GM18511 (cell line): ENCODE results near the gene RAX.
"Not testable (repeated sequence)": the region's sequence is repeated elsewhere in the genome, so short reads cannot be mapped to it uniquely, and the experiment has no call there.

Source experiments
- ATAC-seq: cut with Tn5 transposase; IDR thresholded peaks from one replicate; pipeline ENCODE4 v1.9.1; 2021; ENCODE audit warnings: mild to moderate bottlenecking, moderate library complexity; ENCODE audit not compliant: unreplicated experiment

The RAX gene

GRCh38 chr18:59273759-59274532, 692 bp upstream of the RAX start:
- no peak for ATAC-seq

GRCh38 chr18:59272221-59272888, 899 bp downstream of the RAX start:
- ATAC-seq = peak; percentile 48

GRCh38 chr18:59271606-59272220, 1.5 kb downstream of the RAX start:
- ATAC-seq = no peak

GRCh38 chr18:59270689-59271257, 2.5 kb downstream of the RAX start:
- no peak for ATAC-seq

- ATAC-seq = no peak
Measured at GRCh38 chr18:59269563-59270119, 3.6 kb downstream of the RAX start.

GRCh38 chr18:59268721-59269562, 4.3 kb downstream of the RAX start:
- no peak for ATAC-seq

- ATAC-seq = no peak
Measured at GRCh38 chr18:59268127-59268720, 5.0 kb downstream of the RAX start.

GRCh38 chr18:59267503-59268126, 5.6 kb downstream of the RAX start:
- no peak for ATAC-seq

- no peak for ATAC-seq
Measured at GRCh38 chr18:59266886-59267502, 6.3 kb downstream of the RAX start.

GRCh38 chr18:59266459-59266858, 6.8 kb downstream of the RAX start:
- ATAC-seq = no peak

- no peak for ATAC-seq
Measured at GRCh38 chr18:59265974-59266369, 7.3 kb downstream of the RAX start.

GRCh38 chr18:59265246-59265973, 7.8 kb downstream of the RAX start:
- no peak for ATAC-seq

GRCh38 chr18:59264651-59265245, 8.5 kb downstream of the RAX start:
- ATAC-seq = no peak

- no peak for ATAC-seq
Measured at GRCh38 chr18:59264121-59264571, 9.1 kb downstream of the RAX start.

GRCh38 chr18:59263661-59264060, 9.6 kb downstream of the RAX start:
- no peak for ATAC-seq

- ATAC-seq = not testable (repeated sequence)
Measured at GRCh38 chr18:59262243-59262642, 11.0 kb downstream of the RAX start.

- ATAC-seq = not testable (repeated sequence)
Measured at GRCh38 chr18:59261842-59262241, 11.4 kb downstream of the RAX start.

GRCh38 chr18:59255491-59255890, 17.8 kb downstream of the RAX start:
- ATAC-seq = not testable (repeated sequence)
